GM19023 (cell line): Measurements from ENCODE around the gene IRF2.

Experiments
- ATAC-seq: cut with Tn5 transposase; IDR thresholded peaks from one replicate; pipeline ENCODE4 v1.9.1; 2021; ENCODE audit warnings: mild to moderate bottlenecking, moderate library complexity; ENCODE audit not compliant: unreplicated experiment

IRF2 gene

GRCh38 chr4:184474263-184475095 lies at the start of gene IRF2:
Gene IRF2, minus strand, starts transcription at chr4:184474550. Its CDS starts 45,486 bp downstream, at chr4:184429064.
- ATAC-seq, result peak; percentile 57

- ATAC-seq, result no peak
These were observed 41.3 kb upstream of the IRF2 start for GRCh38 chr4:184515606-184516005.

GRCh38 chr4:184514121-184514988 lies 40.0 kb upstream of the IRF2 start:
- ATAC-seq, result peak; percentile 97

GRCh38 chr4:184513802-184514120 lies 39.4 kb upstream of the IRF2 start:
- ATAC-seq, result peak; percentile 15

GRCh38 chr4:184511156-184511555 lies 36.8 kb upstream of the IRF2 start:
- ATAC-seq, result no peak

GRCh38 chr4:184510401-184510800 lies 36.1 kb upstream of the IRF2 start:
- ATAC-seq, result no peak

GRCh38 chr4:184506527-184507121 lies 32.3 kb upstream of the IRF2 start:
- ATAC-seq, result peak; percentile 96

- ATAC-seq, result no peak
These were observed 30.0 kb upstream of the IRF2 start for GRCh38 chr4:184504385-184504784.

GRCh38 chr4:184503869-184504300 lies 29.5 kb upstream of the IRF2 start:
- ATAC-seq, result no peak

- ATAC-seq, result no peak
These were observed 26.6 kb upstream of the IRF2 start for GRCh38 chr4:184500748-184501589.

GRCh38 chr4:184499996-184500395 lies 25.6 kb upstream of the IRF2 start:
- no peak for ATAC-seq

GRCh38 chr4:184498598-184498997 lies 24.2 kb upstream of the IRF2 start:
- ATAC-seq, result no peak

- no peak for ATAC-seq
These were observed 15.4 kb upstream of the IRF2 start for GRCh38 chr4:184489771-184490170.

- no peak for ATAC-seq
These were observed 13.2 kb upstream of the IRF2 start for GRCh38 chr4:184487503-184487902.

- no peak for ATAC-seq
These were observed 10.9 kb upstream of the IRF2 start for GRCh38 chr4:184485279-184485678.

GRCh38 chr4:184481544-184481943 lies 7.2 kb upstream of the IRF2 start:
- ATAC-seq, result no peak

GRCh38 chr4:184479516-184479950 lies 5.2 kb upstream of the IRF2 start:
- ATAC-seq, result no peak

- ATAC-seq, result no peak
These were observed 3.0 kb upstream of the IRF2 start for GRCh38 chr4:184477201-184477999.

GRCh38 chr4:184476695-184477094 lies 2.3 kb upstream of the IRF2 start:
- ATAC-seq, result no peak

- ATAC-seq, result no peak
These were observed 1.1 kb upstream of the IRF2 start for GRCh38 chr4:184475498-184475897.
